AG04450 (cell line): Measurements from ENCODE around the gene HAUS5. TPM values are rescaled to one million over a fixed set of nuclear protein-coding genes. Genes with fewer than 3 reads are reported as not detected.

Experiments used
- CTCF ChIA-PET: fragments of 300-600, 350-600 bp; formaldehyde crosslinking; extraction: SDS; loops from one replicate; lab custom pipeline; 2022; ENCODE audit warnings: antibody characterized with exemption, inconsistent platforms; lab: Charles Lee
- POLR2A ChIA-PET: fragments of 350-600 bp; formaldehyde crosslinking; extraction: SDS; loops from one replicate; lab custom pipeline; 2021; ENCODE audit warnings: antibody characterized with exemption, inconsistent platforms; lab: Yijun Ruan, JAX
- DNase-seq: peaks from one replicate; pipeline ENCODE4 v3.0.0-alpha.2; 2011; ENCODE audit warnings: low read depth, low spot score
- H3K27ac ChIP-seq: one replicate; pipeline ENCODE4 v1.5.1; 2012; ENCODE audit warnings: low read depth, low read length, control low read depth
- H3K27me3 ChIP-seq: one replicate; pipeline ENCODE4 v1.6.0; 2012; ENCODE audit warnings: low read length; ENCODE audit not compliant: control insufficient read depth, insufficient read depth
- H3K4me3 ChIP-seq: 2 replicates; pipeline ENCODE4 v1.5.1; 2011; ENCODE audit warnings: mild to moderate bottlenecking, low read depth, low read length, control low read depth
- H3K9me3 ChIP-seq: 2 replicates; pipeline ENCODE4 v1.5.1; 2012; ENCODE audit warnings: low read length; ENCODE audit not compliant: control insufficient read depth, insufficient read depth
- polyA plus RNA-seq: library from polyadenylated mRNA; depleted of rRNA; stranded (reverse); fragments of >200 nt; gene quantifications from 2 replicates; pipeline ENCODE4 v1.2.3, GENCODE V29; 2011
- TF ChIP-seq, protein P1 (sequence below): IDR thresholded peaks from 2 replicates; pipeline ENCODE4 v1.5.1; 2011; ENCODE audit warnings: low read depth, low read length, control low read depth, inconsistent platforms

Gene HAUS5
- polyA plus RNA-seq, 1 experiment: 1.9 TPM

DNA sequence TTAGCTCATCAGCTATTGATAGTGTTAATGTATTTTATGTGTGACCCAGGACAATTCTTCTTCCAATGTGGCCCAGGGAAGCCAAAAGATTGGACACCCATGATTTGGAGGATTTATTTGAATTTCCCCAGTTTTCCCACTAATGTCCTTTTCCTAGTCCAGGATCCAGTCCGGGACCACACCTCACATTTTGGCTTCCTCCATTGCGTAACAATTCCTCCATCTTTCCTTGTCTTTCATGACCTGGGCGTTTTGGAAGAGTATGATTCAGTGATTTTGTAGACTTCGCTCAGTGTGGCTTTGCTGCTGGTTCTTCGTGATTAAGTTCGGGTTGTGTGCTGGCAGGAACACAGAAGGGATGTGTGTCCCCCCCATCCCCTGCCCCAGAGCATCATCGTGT, 45.8 kb upstream of the HAUS5 start:
- peaks cover 14% of the 10 kb centered on the region for H3K27me3 ChIP-seq
- H3K4me3 ChIP-seq: no peak overlapping the region
- ChIA-PET POLR2A (no interaction called here), CTCF (interaction anchor here (0.6 kb wide), 1 partner anchor 17 kb away, joined by 3 read pairs; no protein-coding TSS in a partner anchor)
- DNase-seq: no peak
- H3K9me3 ChIP-seq: no peaks in the 10 kb centered on the region
- H3K27ac ChIP-seq: no peak overlapping the region
- TF ChIP-seq, protein P1, sequence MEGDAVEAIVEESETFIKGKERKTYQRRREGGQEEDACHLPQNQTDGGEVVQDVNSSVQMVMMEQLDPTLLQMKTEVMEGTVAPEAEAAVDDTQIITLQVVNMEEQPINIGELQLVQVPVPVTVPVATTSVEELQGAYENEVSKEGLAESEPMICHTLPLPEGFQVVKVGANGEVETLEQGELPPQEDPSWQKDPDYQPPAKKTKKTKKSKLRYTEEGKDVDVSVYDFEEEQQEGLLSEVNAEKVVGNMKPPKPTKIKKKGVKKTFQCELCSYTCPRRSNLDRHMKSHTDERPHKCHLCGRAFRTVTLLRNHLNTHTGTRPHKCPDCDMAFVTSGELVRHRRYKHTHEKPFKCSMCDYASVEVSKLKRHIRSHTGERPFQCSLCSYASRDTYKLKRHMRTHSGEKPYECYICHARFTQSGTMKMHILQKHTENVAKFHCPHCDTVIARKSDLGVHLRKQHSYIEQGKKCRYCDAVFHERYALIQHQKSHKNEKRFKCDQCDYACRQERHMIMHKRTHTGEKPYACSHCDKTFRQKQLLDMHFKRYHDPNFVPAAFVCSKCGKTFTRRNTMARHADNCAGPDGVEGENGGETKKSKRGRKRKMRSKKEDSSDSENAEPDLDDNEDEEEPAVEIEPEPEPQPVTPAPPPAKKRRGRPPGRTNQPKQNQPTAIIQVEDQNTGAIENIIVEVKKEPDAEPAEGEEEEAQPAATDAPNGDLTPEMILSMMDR: no peak

DNA sequence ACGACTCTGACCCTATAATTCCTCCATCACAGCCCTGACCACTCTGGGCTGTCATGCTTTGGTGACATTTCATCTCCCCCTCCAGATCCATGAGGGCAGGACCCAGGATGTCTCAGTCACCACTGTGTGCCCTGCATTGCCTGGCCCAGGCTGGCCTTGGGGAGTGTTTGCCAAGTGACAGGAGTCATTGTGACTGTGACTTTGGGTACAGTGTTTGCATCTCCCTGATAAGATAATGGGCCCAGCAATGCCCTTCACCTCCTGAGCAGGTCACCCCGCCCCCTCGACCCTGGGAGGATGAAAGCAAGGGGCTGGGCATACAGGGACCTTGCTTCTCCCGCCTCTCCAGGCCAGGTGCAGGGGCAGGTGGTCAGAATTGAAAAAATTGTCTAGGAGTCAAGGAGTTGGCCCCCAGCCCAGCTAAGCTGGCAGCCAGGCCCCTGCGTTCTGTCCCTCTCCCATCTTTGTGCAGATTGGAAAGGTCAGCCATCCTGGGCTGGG, 43.2 kb upstream of the HAUS5 start:
- CTCF ChIA-PET: no interaction called here
- TF ChIP-seq, protein P1: no peak
- Histone ChIP-seq H3K4me3 (no peak overlapping the region), H3K27me3 (peaks cover 9% of the 10 kb centered on the region), H3K27ac (no peak overlapping the region), H3K9me3 (no peaks in the 10 kb centered on the region)
- POLR2A ChIA-PET: no interaction called here
- no peak for DNase-seq

DNA sequence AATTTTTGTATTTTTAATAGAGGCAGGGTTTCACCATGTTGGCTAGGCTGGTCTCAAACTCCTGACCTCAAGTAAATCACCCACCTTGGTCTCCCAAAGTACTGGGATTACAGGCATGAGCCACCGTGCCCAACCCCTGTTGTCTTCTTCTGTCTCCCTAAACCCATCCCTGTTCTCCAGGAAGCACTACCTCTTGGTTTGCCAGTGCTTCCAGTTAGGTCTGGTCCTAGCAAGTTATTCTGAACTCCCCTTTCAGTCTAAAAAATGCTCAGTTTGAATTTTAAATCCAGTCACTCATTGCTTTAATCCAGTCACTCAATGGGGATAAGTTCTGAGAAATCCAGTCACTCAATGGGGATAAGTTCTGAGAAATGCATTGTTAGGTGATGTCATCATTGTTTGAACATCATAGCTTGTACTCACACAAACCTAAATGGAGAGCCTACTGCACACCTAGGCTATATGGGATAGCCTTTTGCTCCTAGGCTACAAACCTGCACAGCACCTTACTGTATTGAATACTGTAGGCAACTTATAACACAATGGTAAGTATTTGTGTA, 41.0 kb upstream of the HAUS5 start:
- CTCF ChIA-PET: no interaction called here

DNA sequence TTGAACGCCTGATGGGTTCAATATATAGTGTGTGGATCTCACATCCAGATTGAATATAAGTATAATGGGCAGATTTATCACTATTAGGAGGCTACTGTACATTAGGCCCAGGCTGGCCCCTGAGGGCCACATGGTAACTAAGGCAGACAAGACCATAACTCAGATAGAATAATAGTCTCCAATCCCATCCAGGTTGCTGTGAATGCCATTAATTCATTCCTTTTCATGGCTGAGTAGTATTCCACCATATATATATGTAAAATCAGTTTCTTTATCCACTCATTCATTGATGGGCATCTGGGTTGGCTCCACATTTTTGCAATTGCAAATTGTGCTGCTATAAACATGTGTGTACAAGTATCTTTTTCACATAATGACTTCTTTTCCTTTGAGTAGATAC, 34.6 kb upstream of the HAUS5 start:
- ChIA-PET CTCF (no interaction called here), POLR2A (no interaction called here)
- no peak for DNase-seq
- H3K27me3 ChIP-seq: no peaks in the 10 kb centered on the region
- H3K4me3 ChIP-seq: no peak overlapping the region
- TF ChIP-seq, protein P1: no peak
- H3K9me3 ChIP-seq: peaks cover 17% of the 10 kb centered on the region; the same call in 1 of the 2 replicates
- H3K27ac ChIP-seq: no peak overlapping the region

More for the DNA sequence above, 41.0 kb upstream of the HAUS5 start:
- H3K27ac ChIP-seq: no peak overlapping the region
- TF ChIP-seq, protein P1: no peak
- H3K4me3 ChIP-seq: no peak overlapping the region
- no peak for DNase-seq
- POLR2A ChIA-PET: no interaction called here
- H3K9me3 ChIP-seq: peaks cover 7% of the 10 kb centered on the region; the same call in 1 of the 2 replicates
- H3K27me3 ChIP-seq: peaks cover 6% of the 10 kb centered on the region

DNA sequence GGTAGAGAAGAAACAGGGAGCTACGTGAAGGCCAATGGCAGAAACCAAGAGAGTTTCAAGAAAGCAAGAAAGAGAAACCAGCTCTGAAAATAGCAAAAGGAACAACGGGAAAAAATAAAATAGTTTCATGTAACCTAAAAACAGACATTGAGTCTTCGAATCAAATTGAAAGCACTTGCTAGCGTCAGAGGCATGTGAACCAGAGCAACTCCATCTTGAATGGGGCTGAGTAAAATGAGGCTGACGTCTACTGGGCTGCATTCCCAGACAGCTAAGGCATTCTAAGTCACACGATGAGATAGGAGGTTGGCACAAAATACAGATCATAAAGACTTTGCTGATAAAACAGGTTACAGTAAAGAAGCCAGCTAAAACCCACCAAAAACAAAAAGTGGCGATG, 33.8 kb upstream of the HAUS5 start:
- Histone ChIP-seq H3K27me3 (no peaks in the 10 kb centered on the region), H3K9me3 (peaks cover 17% of the 10 kb centered on the region; the same call in 1 of the 2 replicates), H3K27ac (no peak overlapping the region), H3K4me3 (no peak overlapping the region)
- POLR2A ChIA-PET: no interaction called here
- CTCF ChIA-PET: no interaction called here
- no peak for DNase-seq
- TF ChIP-seq, protein P1: no peak
